ENCODE results near the gene TMEFF1.

The TMEFF1 gene

GRCh38 chr9:100448266-100448665, 24.7 kb upstream of the TMEFF1 start:
- no peak for DNase-seq

DNA sequence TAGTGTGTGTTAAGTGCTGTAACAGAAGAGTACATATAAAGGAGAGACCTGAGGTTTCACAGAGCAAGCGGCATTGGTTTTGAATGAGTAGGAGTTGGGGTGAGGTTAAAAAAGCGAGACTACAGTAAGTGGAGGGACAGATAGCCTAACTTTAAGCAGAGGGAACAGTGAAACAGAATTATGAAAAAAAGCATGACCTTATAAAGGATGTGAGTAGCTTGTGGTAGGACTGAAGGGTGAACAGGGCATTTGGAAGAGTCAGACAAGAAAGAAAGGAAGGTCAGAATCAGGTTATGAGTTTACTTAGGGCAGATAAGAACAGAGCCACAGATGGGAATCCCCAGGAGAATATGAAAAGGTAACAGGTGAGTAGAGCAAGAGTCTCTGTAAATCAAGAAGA, 23.5 kb upstream of the TMEFF1 start:
- no peak for DNase-seq

- DNase-seq = no peak
Observed at GRCh38 chr9:100452894-100453293, 20.1 kb upstream of the TMEFF1 start.

- no peak for DNase-seq
Observed at GRCh38 chr9:100455470-100455869, 17.5 kb upstream of the TMEFF1 start.

DNA sequence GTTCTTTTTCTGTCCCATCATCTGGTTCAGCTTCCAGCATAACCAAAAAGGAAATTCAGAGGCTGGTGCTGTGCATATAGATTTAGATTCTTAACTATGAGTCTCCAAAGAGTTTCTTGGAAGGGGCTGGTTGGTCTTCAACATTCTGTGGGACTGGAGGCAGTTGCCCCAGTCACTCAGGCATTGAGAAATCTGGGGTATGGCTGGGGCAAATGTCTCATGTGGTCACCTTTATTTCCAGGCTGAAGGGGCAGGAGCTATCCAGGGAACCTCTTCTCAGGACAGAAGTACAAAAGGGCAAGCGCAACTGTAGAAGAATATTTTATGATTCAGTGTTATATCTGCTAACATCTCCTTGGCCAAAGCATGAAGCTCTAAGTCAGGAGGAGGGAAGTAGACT, 15.4 kb upstream of the TMEFF1 start:
- no peak for DNase-seq

- no peak for DNase-seq
Observed at GRCh38 chr9:100459963-100460362, 13.0 kb upstream of the TMEFF1 start.

DNA sequence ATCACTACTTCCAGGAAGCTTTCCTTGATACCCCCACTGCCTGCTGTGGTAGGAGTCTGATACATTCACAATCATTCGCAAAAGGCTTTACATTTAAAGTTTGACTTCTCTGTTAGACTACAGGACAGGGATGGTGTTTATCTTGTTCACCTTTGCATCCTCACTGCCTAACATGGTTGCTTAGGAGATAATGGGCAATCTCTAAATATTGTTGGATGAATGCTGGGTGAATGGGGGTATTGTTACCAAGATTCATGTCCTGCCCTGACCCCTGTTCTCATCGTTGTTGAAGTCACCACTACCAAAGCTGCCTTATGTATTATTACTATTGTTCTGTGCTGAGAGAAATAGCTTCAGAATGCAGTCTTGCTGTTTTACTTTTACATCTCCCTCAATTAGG, 7.7 kb upstream of the TMEFF1 start:
- no peak for DNase-seq

GRCh38 chr9:100465761-100466160, 7.2 kb upstream of the TMEFF1 start:
- DNase-seq = no peak

DNA sequence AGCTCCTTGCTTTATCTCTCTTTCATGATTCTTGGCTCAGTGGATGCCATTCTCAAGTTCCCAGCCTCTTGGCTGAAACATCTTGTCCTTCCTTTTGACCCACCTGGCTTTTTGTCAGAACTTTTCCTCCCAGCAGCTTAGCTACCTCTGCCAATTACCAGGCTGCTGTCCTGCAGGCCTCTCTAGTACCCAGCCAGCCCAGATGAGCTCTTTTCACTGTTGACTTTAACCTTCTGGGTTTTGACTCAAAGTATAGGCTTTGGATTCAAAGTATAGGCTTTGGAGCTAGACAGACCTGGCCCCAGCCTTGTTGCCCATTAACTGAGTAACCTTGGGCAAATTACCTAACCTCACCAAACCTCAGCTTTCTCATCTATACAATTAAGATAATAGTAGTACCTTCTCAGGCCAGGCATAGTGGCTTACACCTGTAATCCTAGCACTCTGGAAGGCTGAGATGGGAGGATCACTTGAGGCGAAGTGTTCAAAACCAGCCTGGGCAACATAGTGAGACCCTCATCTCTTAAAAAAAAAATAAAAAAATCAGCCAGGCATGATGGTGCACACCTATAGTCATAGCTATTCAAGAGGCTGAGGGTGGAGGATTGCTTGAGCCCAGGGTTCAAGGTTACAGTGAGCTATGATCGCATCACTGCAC, 6.6 kb upstream of the TMEFF1 start:
- DNase-seq = no peak

GRCh38 chr9:100466829-100467221, 6.1 kb upstream of the TMEFF1 start:
- no peak for DNase-seq

DNA sequence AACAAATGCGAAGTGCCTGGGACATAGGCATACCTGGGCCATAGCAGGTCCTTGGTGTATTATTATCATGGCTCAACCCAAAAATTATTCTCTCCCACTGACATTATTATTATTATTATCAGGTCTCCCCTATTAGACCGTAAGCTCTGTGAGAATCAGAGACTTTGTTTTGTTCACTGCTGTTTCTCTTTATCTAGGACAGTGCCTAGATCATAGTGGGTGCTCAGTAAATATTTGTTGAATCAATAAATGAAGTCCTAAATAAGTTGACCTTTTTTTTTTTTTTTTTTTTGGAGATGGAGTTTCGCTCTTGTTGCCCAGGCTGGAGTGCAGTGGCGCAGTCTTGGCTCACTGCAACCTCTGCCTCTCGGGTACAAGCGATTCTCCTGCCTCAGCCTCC, 4.9 kb upstream of the TMEFF1 start:
- no peak for DNase-seq

- DNase-seq = no peak
Observed at GRCh38 chr9:100472268-100472667, 681 bp upstream of the TMEFF1 start.

DNA sequence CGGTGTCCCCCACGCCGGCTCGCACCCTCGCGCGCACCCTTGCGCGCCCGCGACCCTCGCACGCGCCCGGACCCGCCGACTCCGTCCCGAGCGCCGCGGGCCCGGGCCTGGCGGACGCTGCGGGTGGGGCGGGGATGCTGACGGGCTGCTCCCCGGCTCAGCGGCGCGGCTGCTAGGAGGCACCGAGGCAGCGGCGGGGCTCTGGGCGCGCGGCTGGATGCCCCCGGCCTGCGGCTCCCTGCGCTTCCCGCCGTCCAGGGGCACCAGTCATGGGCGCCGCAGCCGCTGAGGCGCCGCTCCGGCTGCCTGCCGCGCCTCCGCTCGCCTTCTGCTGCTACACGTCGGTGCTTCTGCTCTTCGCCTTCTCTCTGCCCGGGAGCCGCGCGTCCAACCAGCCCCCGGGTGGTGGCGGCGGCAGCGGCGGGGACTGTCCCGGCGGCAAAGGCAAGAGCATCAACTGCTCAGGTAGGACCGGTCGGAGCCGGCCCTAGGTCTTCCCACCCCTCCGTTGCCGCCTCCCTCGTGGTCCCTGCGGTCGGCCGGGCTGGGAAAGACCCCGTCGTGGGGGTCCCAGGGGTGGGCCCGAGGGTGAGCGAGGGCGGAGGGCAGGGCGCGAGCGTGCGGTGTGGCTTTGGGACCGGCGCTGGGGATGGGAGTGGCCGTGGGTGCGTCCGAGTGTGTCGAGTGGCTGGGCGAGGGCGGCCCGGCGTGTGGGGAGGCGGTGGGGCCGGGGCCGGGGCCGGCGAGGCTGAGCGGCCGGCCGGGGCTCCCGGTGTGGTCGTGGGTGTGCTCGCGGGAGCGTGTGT, 530 bp downstream of the TMEFF1 start:
- DNase-seq = peak; percentile 42

DNA sequence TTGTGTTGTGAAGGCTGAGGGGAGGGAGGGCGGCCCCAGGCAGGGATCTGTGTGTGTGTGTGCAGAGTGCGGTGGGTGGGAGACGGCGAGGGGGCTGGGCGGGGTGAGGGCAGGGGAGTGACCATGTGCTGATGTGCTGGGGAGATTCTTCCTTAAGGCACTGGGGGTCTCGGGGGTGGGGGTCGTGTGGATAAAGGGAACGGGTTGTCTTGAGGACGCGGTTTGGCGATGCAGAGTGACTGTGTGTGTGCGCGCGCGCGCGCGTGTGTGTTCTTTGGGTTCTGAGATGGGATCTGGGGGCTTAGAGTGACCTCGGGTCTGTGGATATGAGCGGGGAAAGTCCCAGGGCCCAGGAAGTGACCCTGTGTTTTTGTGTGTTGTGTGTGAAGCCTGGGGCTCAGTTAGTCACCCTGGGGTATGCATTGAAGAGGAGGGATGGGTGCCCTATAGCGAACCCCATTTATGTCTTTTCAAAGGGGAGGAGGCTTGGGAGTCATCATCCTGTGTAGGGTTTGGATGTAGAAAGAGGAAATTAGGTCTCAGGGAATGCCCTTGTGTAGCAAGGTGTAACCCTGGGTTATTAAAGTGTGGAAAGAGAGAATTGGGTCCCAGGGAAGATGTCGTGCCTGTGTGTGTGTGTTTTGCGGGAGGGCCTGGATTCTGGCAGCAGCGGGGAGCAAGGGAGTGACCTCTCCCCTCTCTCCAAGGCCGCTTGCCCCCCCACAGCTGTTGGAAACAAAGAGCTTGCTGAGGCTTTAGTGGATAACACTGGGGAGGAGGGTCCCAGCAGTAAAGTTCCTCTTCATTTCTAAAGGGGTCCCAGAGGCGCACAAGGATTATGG, 1.4 kb downstream of the TMEFF1 start:
- DNase-seq = no peak

GRCh38 chr9:100474924-100475276, 2.0 kb downstream of the TMEFF1 start:
- DNase-seq = no peak

- DNase-seq = no peak
Observed at GRCh38 chr9:100477241-100477640, 4.3 kb downstream of the TMEFF1 start.

DNA sequence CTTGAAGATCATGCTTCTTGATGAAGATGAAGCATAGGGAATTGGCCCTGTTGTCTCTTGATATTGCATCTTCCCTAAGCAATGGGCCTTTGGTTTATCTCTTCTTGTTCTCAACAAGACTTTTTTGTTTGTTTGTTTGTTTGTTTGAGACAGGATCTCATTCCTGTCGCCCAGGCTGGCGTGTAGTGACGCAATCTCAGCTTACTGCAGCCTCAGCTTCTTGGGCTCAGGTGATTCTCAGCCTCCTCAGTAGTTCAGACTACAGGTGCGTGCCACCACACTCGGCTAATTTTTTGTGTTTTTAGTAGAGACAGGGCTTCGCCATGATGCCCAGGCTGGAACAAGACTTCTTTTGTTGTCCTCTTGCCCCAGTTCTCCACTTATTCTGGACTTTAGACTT, 5.2 kb downstream of the TMEFF1 start:
- DNase-seq = no peak

DNA sequence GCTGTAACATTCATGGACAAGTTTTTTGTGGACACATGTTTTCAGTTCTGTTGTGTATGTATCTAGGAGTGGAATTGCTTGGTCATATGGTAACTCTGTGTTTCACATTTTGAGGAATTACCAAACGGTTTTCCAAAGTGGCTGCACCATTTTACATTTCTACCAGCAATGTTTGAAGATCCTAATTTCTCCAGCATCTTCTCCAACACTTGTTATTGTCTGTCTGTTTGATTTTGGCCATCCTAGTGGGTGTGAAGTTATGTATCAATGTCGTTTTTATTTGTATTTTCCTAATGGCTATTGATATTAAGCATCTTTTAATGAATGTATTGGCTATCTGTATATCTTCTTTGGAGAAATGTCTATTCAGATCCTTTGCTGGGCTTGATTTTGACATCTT, 6.9 kb downstream of the TMEFF1 start:
- DNase-seq = no peak

DNA sequence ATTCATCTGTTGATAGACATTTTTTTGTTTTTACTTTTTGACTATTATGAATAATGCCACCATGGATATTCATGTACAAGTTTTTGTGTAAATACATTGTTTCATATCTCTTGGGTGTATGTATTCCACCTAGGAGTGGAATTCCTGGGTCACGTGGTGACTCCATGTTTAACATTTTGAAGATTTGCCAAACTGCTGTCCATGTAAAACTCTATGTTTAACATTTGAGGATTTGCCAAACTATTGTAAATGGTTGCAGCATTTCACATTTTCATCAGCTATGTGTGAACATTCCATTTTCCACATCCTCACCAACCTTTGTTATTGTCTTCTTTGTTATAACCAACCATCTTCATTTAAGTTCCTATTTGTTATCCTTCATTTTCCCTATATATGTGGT, 12.2 kb downstream of the TMEFF1 start:
- DNase-seq = no peak

GRCh38 chr9:100486479-100487176, 13.7 kb downstream of the TMEFF1 start:
- DNase-seq = no peak

DNA sequence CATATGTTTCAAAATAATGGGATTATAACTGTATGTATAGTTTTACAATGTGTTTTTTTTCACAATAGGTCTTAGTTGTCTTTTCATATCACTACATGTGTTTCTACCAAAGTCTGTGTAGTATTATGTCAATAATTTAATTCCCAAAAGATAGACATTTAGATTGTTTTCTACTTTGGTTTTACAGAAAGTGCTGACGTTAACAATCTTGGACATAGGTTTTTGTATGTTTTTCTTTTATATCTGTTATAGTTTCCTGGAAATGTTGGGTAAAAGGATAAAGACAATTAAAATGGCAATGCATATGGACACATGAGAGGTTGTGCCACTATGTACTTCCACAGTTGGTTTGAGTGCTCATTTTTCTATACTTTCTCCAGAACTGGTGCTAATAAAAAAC, 15.2 kb downstream of the TMEFF1 start:
- DNase-seq = no peak

- no peak for DNase-seq
Observed at GRCh38 chr9:100489836-100490235, 16.9 kb downstream of the TMEFF1 start.

GRCh38 chr9:100492952-100493351, 20.0 kb downstream of the TMEFF1 start:
- no peak for DNase-seq
